GM19351 (cell line): ENCODE measurements around the gene SH3RF1.

Experiments used
- ATAC-seq: cut with Tn5 transposase; IDR thresholded peaks from one replicate; pipeline ENCODE4 v1.9.1; 2021; ENCODE audit warnings: mild to moderate bottlenecking, moderate library complexity; ENCODE audit not compliant: unreplicated experiment

SH3RF1 gene

GRCh38 chr4:169079942-169080827 lies 190.6 kb downstream of the SH3RF1 start:
- peak; percentile 74 for ATAC-seq

GRCh38 chr4:169074117-169074516 lies 196.6 kb downstream of the SH3RF1 start:
- no peak for ATAC-seq

GRCh38 chr4:169071747-169072146 lies 199.0 kb downstream of the SH3RF1 start:
- no peak for ATAC-seq

GRCh38 chr4:169070895-169071218 lies 199.9 kb downstream of the SH3RF1 start:
- ATAC-seq: no peak

GRCh38 chr4:169070071-169070894 lies 200.5 kb downstream of the SH3RF1 start:
- ATAC-seq: no peak

GRCh38 chr4:169068423-169068822 lies 202.3 kb downstream of the SH3RF1 start:
- no peak for ATAC-seq

GRCh38 chr4:169066934-169067333 lies 203.8 kb downstream of the SH3RF1 start:
- ATAC-seq: no peak

- ATAC-seq: no peak
Measured at GRCh38 chr4:169064296-169064695, 206.5 kb downstream of the SH3RF1 start.

- ATAC-seq: no peak
Measured at GRCh38 chr4:169063441-169063840, 207.3 kb downstream of the SH3RF1 start.

- no peak for ATAC-seq
Measured at GRCh38 chr4:169062897-169063244, 207.9 kb downstream of the SH3RF1 start.

GRCh38 chr4:169061386-169061785 lies 209.4 kb downstream of the SH3RF1 start:
- ATAC-seq: no peak

GRCh38 chr4:169060391-169061091 lies 210.2 kb downstream of the SH3RF1 start:
- no peak for ATAC-seq

- no peak for ATAC-seq
Measured at GRCh38 chr4:169059306-169060211, 211.2 kb downstream of the SH3RF1 start.

GRCh38 chr4:169058312-169058711 lies 212.4 kb downstream of the SH3RF1 start:
- ATAC-seq: no peak

- peak; percentile 89 for ATAC-seq
Measured at GRCh38 chr4:169054879-169055278, 215.9 kb downstream of the SH3RF1 start.

GRCh38 chr4:169052594-169052945 lies 218.2 kb downstream of the SH3RF1 start:
- no peak for ATAC-seq

GRCh38 chr4:169051761-169052593 lies 218.8 kb downstream of the SH3RF1 start:
- no peak for ATAC-seq

GRCh38 chr4:169050881-169051760 lies 219.6 kb downstream of the SH3RF1 start:
- ATAC-seq: no peak

GRCh38 chr4:169050284-169050683 lies 220.5 kb downstream of the SH3RF1 start:
- no peak for ATAC-seq
